Testis (tissue), 2 donors: Measurements from ENCODE around the gene APCDD1.

Experiments
- CTCF ChIP-seq, 3 experiments: fragments of 450-650 bp in 2 of 3; fragments of 200-600 bp in 1 of 3; sonication (generic) in 1 of 3; IDR thresholded peaks; one replicate each; pipeline ENCODE4 v1.5.1; 2016 to 2019; ENCODE audit warnings: antibody characterized with exemption in 3 of 3, mild to moderate bottlenecking in 2 of 3, moderate library complexity in 1 of 3
- POLR2A ChIP-seq: fragments of 450-650 bp; IDR thresholded peaks from one replicate; pipeline ENCODE4 v1.6.1; 2017; ENCODE audit warnings: antibody characterized with exemption, mild to moderate bottlenecking, moderate library complexity

- TF ChIP-seq CTCF (IDR thresholded peaks at IDR 0.05) (no peak), POLR2A (no peak)
Observed at GRCh38 chr18:10516078-10516477, 61.6 kb downstream of the APCDD1 start.
